Jurkat, Clone E6-1 (cell line): ENCODE data around the gene RPL5.
A peak's percentile ranks its signal among the peaks of the same experiment; 100 is the strongest.

Source experiments
- DNase-seq: peaks from one replicate; pipeline ENCODE4 v3.0.0-alpha.2; 2011; ENCODE audit warnings: low read depth, low spot score
- H3K4me3 ChIP-seq: 2 replicates; pipeline ENCODE4 v1.5.1; 2011; ENCODE audit warnings: mild to moderate bottlenecking, low read length, control low read depth, moderate library complexity

RPL5 gene

GRCh38 chr1:92817137-92817697 lies 14.6 kb upstream of the RPL5 start:
- no peak for DNase-seq
- H3K4me3 ChIP-seq, result no peak overlapping the region

GRCh38 chr1:92817986-92818764 lies 13.7 kb upstream of the RPL5 start:
- H3K4me3 ChIP-seq, result no peak overlapping the region
- peak; percentile 28 for DNase-seq

- no peak for DNase-seq
- H3K4me3 ChIP-seq, result no peak overlapping the region
These were observed 11.8 kb upstream of the RPL5 start for GRCh38 chr1:92820024-92820423.

DNA sequence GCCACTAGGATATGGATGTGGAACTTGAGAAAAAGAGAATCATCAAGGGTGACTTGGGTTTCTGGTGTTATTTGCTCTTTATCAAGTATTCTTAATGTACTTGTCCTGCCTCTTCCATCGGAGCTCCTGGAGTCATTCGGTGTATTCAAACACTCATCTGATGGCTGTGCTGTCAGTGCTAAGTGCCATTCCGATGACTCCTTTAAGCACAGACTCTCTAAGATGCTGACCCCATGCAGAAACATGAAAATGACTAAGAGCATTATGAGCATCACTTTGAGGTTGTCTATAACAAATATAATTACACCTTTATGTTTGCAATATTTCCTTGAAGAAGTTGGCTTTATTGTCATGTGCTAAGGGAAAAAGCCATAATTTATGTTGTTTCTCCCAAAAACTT lies 11.3 kb upstream of the RPL5 start:
- no peak for DNase-seq

DNA sequence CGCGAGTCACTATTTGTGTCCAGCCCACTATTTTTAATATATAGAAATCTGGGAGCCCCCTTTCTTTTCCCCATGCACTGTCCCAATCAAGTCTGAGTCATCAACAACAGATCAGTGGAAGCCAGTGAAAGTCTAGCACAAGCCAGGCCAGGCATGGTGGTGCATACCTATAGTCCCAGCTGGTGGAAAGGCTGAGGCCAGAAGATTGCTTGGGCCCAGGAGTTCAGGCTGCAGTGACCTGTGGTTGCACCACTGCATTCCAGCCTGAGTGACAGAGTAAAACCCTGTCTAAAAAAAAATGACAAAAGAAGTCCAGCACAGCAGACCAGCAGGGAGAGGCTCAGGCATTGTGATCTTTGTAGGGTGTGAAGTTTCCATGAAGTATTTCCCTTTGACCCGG lies 9.0 kb upstream of the RPL5 start:
- no peak overlapping the region for H3K4me3 ChIP-seq
- no peak for DNase-seq

More for the DNA sequence above, 11.3 kb upstream of the RPL5 start:
- no peak overlapping the region for H3K4me3 ChIP-seq

DNA sequence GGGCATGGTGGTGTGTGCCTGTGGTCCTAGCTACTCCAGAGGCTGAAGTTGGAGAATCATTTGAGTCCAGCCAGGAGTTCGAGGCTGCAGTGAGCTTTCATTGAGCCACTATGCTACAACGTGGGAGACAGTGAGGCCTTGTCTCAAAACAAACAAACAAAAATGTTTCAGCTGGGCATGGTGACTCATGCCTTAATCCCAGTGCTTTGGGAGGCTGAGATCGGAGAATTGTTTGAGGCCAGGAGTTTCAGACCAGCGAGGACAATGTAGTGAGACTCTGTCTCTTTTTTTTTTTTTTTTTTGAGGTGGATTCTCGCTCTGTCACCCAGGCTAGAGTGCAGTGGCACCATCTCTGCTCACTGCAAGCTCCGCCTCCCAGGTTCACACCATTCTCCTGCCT lies 5.0 kb upstream of the RPL5 start:
- DNase-seq, result no peak
- H3K4me3 ChIP-seq, result no peak overlapping the region

DNA sequence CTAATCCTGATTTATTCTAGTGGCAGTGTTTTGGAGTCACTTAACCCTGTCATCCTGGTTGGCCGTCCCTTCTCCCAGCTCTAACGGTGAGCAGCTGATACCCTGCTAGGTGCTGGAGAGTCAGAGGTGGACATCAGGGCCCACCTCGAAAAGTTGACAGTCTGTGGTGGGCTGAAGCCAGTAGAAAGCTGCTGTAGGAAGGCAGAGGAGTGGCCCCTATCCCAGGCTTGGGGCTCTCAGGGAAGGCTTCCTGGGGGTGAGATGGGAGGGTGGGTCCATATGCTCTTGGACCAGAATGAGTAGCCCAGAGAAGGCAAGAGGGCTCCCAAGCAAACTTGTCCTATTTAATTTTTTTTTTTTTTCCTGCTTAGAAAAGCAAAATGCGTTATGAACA lies 475 bp upstream of the RPL5 start:
- no peak for DNase-seq
- H3K4me3 ChIP-seq, result peak overlapping the region; percentile 98

DNA sequence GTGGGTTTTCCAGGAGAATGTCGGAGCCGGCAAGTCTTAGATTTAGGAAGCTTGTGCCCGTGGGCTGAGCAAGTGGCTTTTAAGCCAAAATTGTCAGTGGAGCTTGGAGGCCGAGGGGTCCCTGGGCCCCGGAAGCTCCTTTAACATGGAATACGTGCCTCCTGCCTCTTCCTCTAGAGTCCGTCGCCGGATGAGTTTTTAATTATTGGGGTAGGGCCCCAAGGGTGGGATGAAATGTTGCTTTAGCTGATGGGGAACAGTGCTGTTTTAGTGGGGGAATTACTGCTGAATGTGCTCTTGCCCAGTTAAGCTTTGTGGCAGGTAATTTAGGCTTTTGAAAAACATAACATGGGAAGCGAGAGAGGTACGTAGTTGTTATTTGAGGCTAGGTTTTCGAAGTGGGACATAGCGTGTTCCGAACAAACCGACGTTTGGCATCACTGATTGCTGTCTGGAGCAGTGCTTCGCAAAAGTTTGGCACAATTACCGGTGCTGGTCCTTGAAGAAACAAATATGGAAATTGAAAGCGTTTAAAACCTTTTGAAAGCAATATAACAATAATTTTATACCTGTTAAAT lies 786 bp downstream of the RPL5 start:
- H3K4me3 ChIP-seq, result peak overlapping the region; percentile 98
- no peak for DNase-seq

DNA sequence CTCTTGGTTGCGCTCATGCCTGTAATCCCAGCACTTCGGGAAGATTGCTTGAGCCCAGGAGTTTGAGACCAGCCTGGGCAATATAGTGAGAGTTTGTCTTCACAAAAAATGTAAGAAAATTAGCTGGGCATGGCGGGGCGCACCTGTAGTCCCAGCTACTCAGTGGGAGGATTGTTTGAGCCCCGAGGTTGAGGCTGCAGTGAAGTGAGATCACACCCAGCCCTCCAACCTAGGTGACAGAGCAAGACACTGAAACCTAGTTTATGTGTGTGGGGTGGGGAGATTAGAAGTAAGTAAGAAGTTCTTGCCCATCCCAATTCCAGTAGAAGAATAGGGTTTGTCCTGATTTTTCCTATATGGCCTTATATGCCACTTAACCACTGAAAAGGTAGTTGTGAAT lies 2.0 kb downstream of the RPL5 start:
- no peak for DNase-seq
- H3K4me3 ChIP-seq, result peak overlapping the region; percentile 98

- DNase-seq, result no peak
These were observed 2.8 kb downstream of the RPL5 start for GRCh38 chr1:92834617-92835016.

DNA sequence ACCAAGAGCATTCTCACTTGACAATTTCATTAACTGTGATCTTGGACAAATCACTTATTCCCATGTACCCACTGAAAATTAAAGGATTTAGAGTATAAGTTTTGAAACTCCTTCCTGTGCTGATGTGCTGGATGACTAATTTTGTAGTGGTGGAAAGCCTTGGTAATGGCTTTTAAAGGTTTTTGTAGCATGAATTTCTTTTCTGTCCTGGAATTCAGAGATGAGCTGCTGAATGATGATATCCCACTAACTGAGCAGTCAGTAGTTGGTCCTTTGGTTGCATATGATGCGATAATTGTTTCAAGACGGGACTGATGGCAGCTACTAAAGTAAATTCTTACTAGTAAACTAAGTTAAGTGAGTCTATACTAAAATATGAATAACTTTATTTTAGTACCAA lies 5.2 kb downstream of the RPL5 start:
- no peak overlapping the region for H3K4me3 ChIP-seq
- no peak for DNase-seq

More at GRCh38 chr1:92834617-92835016, 2.8 kb downstream of the RPL5 start:
- H3K4me3 ChIP-seq, result no peak overlapping the region

- no peak for DNase-seq
- H3K4me3 ChIP-seq, result no peak overlapping the region
These were observed 6.7 kb downstream of the RPL5 start for GRCh38 chr1:92838519-92838918.

- no peak overlapping the region for H3K4me3 ChIP-seq
- DNase-seq, result no peak
These were observed 7.6 kb downstream of the RPL5 start for GRCh38 chr1:92839442-92839841.

DNA sequence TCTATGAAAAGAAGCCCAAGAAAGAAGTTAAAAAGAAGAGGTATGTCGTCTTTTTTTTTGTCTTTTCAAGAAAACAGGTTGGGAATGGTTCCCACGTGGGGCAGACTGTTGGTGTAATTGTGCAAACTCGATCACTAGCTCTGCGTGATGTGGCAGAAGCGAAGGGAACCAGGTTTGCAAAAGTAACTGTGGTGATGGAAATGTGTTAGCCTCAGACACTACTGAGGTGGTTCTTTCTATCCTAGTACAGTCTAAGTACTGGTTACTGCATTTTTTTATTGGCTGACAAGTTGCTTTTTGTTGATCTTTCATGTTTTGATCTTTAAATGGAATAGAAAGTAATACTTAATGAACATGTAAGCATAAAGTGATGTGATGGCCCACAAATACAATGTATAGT lies 8.8 kb downstream of the RPL5 start:
- no peak for DNase-seq
- no peak overlapping the region for H3K4me3 ChIP-seq

- H3K4me3 ChIP-seq, result no peak overlapping the region
- no peak for DNase-seq
These were observed 10.5 kb downstream of the RPL5 start for GRCh38 chr1:92842082-92843045.

DNA sequence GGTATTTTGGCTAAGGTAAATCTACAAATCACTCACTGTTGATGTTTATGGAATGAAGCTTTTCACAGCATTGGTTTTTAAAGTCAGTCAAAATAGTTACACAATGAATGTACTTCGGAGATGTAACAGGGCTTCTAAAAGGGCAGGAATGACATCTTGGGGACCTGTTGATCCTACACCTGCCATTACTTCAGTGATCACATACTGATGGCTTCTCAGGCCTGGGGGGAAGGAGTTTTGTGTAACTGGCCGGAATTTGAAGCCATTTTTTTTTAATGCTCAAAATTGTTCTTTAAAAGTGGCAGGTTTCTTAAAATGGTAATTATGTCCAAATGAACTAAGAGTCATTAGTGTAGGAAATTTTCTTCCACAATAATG lies 11.2 kb downstream of the RPL5 start:
- H3K4me3 ChIP-seq, result no peak overlapping the region
- no peak for DNase-seq

GRCh38 chr1:92843429-92844352 lies 11.9 kb downstream of the RPL5 start:
- no peak overlapping the region for H3K4me3 ChIP-seq
- no peak for DNase-seq

GRCh38 chr1:92844439-92844838 lies 12.6 kb downstream of the RPL5 start:
- DNase-seq, result no peak
- no peak overlapping the region for H3K4me3 ChIP-seq

GRCh38 chr1:92845908-92846307 lies 14.1 kb downstream of the RPL5 start:
- DNase-seq, result no peak
- no peak overlapping the region for H3K4me3 ChIP-seq
